ENCODE measurements around the gene LHX3.

LHX3 gene

GRCh38 chr9:136175616-136176197, 29.2 kb downstream of the LHX3 start:
- DNase-seq = no peak

- no peak for DNase-seq
Measured at GRCh38 chr9:136174779-136175615, 29.9 kb downstream of the LHX3 start.

GRCh38 chr9:136173648-136174290, 31.2 kb downstream of the LHX3 start:
- DNase-seq = no peak

- DNase-seq = no peak
Measured at GRCh38 chr9:136172412-136173079, 32.4 kb downstream of the LHX3 start.

- no peak for DNase-seq
Measured at GRCh38 chr9:136171801-136172411, 33.0 kb downstream of the LHX3 start.

- no peak for DNase-seq
Measured at GRCh38 chr9:136171009-136171800, 33.7 kb downstream of the LHX3 start.

- DNase-seq = no peak
Measured at GRCh38 chr9:136170006-136170901, 34.7 kb downstream of the LHX3 start.

- no peak for DNase-seq
Measured at GRCh38 chr9:136169495-136169894, 35.4 kb downstream of the LHX3 start.

- DNase-seq = no peak
Measured at GRCh38 chr9:136163248-136163850, 41.6 kb downstream of the LHX3 start.

- no peak for DNase-seq
Measured at GRCh38 chr9:136160995-136161610, 43.8 kb downstream of the LHX3 start.

- DNase-seq = no peak
Measured at GRCh38 chr9:136160381-136160841, 44.5 kb downstream of the LHX3 start.

- DNase-seq = no peak
Measured at GRCh38 chr9:136159851-136160250, 45.1 kb downstream of the LHX3 start.

- no peak for DNase-seq
Measured at GRCh38 chr9:136157477-136158265, 47.3 kb downstream of the LHX3 start.

GRCh38 chr9:136156209-136157120, 48.5 kb downstream of the LHX3 start:
- no peak for DNase-seq

- no peak for DNase-seq
Measured at GRCh38 chr9:136155576-136155975, 49.4 kb downstream of the LHX3 start.

GRCh38 chr9:136154943-136155342, 50.0 kb downstream of the LHX3 start:
- no peak for DNase-seq

GRCh38 chr9:136153381-136154065, 51.4 kb downstream of the LHX3 start:
- DNase-seq = no peak

Data from fibroblast of skin of abdomen (primary cell).